C4-2B (cell line): ENCODE results near the gene CDYL.

ENCODE experiments used
- ZFX ChIP-seq: fragments of 450-650 bp; IDR thresholded peaks from 2 replicates; pipeline ENCODE4 v1.6.1; 2017
- TF ChIP-seq, protein P1 (sequence below): fragments of 450-650 bp; conservative IDR thresholded peaks from 2 replicates; pipeline ENCODE4 v1.5.1; 2017; ENCODE audit warnings: mild to moderate bottlenecking

DNA sequence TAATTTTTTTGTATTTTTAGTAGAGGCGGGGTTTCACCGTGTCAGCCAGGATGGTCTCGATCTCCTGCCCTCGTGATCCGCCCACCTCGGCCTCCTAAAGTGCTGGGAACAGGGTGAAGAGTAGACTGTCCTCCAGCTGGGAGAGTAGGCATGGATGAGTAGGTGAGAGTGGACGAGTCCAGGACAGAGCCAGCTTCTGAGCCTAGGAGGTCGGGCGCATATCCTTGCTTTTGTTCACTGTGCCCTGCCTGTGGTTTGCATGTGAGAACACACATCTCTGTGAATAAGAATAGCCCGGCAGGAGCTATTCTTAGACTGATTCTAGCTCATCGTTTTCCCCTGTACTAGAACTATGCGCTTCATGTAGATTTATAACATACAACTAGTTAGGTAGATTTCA, 149.4 kb downstream of the CDYL start:
- TF ChIP-seq, protein P1, sequence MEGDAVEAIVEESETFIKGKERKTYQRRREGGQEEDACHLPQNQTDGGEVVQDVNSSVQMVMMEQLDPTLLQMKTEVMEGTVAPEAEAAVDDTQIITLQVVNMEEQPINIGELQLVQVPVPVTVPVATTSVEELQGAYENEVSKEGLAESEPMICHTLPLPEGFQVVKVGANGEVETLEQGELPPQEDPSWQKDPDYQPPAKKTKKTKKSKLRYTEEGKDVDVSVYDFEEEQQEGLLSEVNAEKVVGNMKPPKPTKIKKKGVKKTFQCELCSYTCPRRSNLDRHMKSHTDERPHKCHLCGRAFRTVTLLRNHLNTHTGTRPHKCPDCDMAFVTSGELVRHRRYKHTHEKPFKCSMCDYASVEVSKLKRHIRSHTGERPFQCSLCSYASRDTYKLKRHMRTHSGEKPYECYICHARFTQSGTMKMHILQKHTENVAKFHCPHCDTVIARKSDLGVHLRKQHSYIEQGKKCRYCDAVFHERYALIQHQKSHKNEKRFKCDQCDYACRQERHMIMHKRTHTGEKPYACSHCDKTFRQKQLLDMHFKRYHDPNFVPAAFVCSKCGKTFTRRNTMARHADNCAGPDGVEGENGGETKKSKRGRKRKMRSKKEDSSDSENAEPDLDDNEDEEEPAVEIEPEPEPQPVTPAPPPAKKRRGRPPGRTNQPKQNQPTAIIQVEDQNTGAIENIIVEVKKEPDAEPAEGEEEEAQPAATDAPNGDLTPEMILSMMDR: no peak
- no peak for TF ChIP-seq ZFX
